Measurements from ENCODE around the gene SLC9A9.

SLC9A9 gene

GRCh38 chr3:143633816-143634215, 214.5 kb downstream of the SLC9A9 start:
- no peaks in the 10 kb centered on the region for H3K36me3 ChIP-seq (replicated peaks; ENCODE audit: insufficient read depth, low read length)
- no peaks in the 10 kb centered on the region for H3F3A ChIP-seq (ENCODE audit: insufficient read depth, low read length)
- no peak overlapping the region for H3K9ac ChIP-seq (ENCODE audit: low read length)
- no peaks in the 10 kb centered on the region for H3K4me1 ChIP-seq (ENCODE audit: low read length)
- DNase-seq: no peak
- TF ChIP-seq EZH2phosphoT487 (IDR thresholded peaks at IDR 0.05; ENCODE audit: low read length) (no peak), CTCF (IDR thresholded peaks at IDR 0.05; ENCODE audit: low read length) (no peak), EZH2 (optimal IDR thresholded peaks at IDR 0.05; ENCODE audit: low read depth, low read length) (no peak)
- no peaks in the 10 kb centered on the region for H4K20me1 ChIP-seq (ENCODE audit: insufficient read depth, low read length)
- H3K9me2 ChIP-seq (replicated peaks; ENCODE audit: insufficient read depth, low read length): no peaks in the 10 kb centered on the region
- no peak overlapping the region for H3K27ac ChIP-seq (ENCODE audit: low read length)
- no peaks in the 10 kb centered on the region for H3K9me3 ChIP-seq (replicated peaks; ENCODE audit: insufficient read depth, low read length)
- no peaks in the 10 kb centered on the region for H3K27me3 ChIP-seq (replicated peaks; ENCODE audit: insufficient read depth, low read length)
- H3K4me3 ChIP-seq (ENCODE audit: low read length): no peak overlapping the region
- H2AFZ ChIP-seq (ENCODE audit: low read length): no peak overlapping the region
- no peak overlapping the region for H3K4me2 ChIP-seq (ENCODE audit: low read depth, low read length)
- no peaks in the 10 kb centered on the region for H3K79me2 ChIP-seq (ENCODE audit: low read length)

- DNase-seq: no peak
- no peaks in the 10 kb centered on the region for H3K9me3 ChIP-seq (replicated peaks; ENCODE audit: insufficient read depth, low read length)
- H3K9ac ChIP-seq (ENCODE audit: low read length): no peak overlapping the region
- no peak overlapping the region for H3K27ac ChIP-seq (ENCODE audit: low read length)
- H3K9me2 ChIP-seq (replicated peaks; ENCODE audit: insufficient read depth, low read length): no peaks in the 10 kb centered on the region
- H4K20me1 ChIP-seq (ENCODE audit: insufficient read depth, low read length): no peaks in the 10 kb centered on the region
- H3K4me1 ChIP-seq (ENCODE audit: low read length): no peaks in the 10 kb centered on the region
- no peak overlapping the region for H2AFZ ChIP-seq (ENCODE audit: low read length)
- H3K79me2 ChIP-seq (ENCODE audit: low read length): no peaks in the 10 kb centered on the region
- no peaks in the 10 kb centered on the region for H3K27me3 ChIP-seq (replicated peaks; ENCODE audit: insufficient read depth, low read length)
- H3K4me2 ChIP-seq (ENCODE audit: low read depth, low read length): no peak overlapping the region
- no peak for TF ChIP-seq EZH2phosphoT487 (IDR thresholded peaks at IDR 0.05; ENCODE audit: low read length)
- H3K36me3 ChIP-seq (replicated peaks; ENCODE audit: insufficient read depth, low read length): no peaks in the 10 kb centered on the region
- no peaks in the 10 kb centered on the region for H3F3A ChIP-seq (ENCODE audit: insufficient read depth, low read length)
- no peak overlapping the region for H3K4me3 ChIP-seq (ENCODE audit: low read length)
These were observed 218.5 kb downstream of the SLC9A9 start for GRCh38 chr3:143629726-143630125.

GRCh38 chr3:143628971-143629370, 219.3 kb downstream of the SLC9A9 start:
- no peak for TF ChIP-seq CTCF (IDR thresholded peaks at IDR 0.05; ENCODE audit: low read length)
- no peak for TF ChIP-seq EZH2 (optimal IDR thresholded peaks at IDR 0.05; ENCODE audit: low read depth, low read length)
- no peak for TF ChIP-seq EZH2phosphoT487 (IDR thresholded peaks at IDR 0.05; ENCODE audit: low read length)

GRCh38 chr3:143627336-143627735, 220.9 kb downstream of the SLC9A9 start:
- no peak for TF ChIP-seq EZH2 (optimal IDR thresholded peaks at IDR 0.05; ENCODE audit: low read depth, low read length)
- TF ChIP-seq CTCF (IDR thresholded peaks at IDR 0.05; ENCODE audit: low read length): no peak
- no peak for TF ChIP-seq EZH2phosphoT487 (IDR thresholded peaks at IDR 0.05; ENCODE audit: low read length)
- Histone ChIP-seq H3K4me3 (ENCODE audit: low read length) (no peak overlapping the region), H3K27ac (ENCODE audit: low read length) (no peak overlapping the region), H3K27me3 (replicated peaks; ENCODE audit: insufficient read depth, low read length) (no peaks in the 10 kb centered on the region), H3K9me3 (replicated peaks; ENCODE audit: insufficient read depth, low read length) (no peaks in the 10 kb centered on the region), H3K4me2 (ENCODE audit: low read depth, low read length) (no peak overlapping the region), H3K36me3 (replicated peaks; ENCODE audit: insufficient read depth, low read length) (no peaks in the 10 kb centered on the region), H3F3A (ENCODE audit: insufficient read depth, low read length) (no peaks in the 10 kb centered on the region), H3K79me2 (ENCODE audit: low read length) (no peaks in the 10 kb centered on the region), H2AFZ (ENCODE audit: low read length) (no peak overlapping the region), H3K4me1 (ENCODE audit: low read length) (no peaks in the 10 kb centered on the region), H3K9ac (ENCODE audit: low read length) (no peak overlapping the region), H3K9me2 (replicated peaks; ENCODE audit: insufficient read depth, low read length) (no peaks in the 10 kb centered on the region), H4K20me1 (ENCODE audit: insufficient read depth, low read length) (no peaks in the 10 kb centered on the region)
- DNase-seq: no peak

More at GRCh38 chr3:143628971-143629370, 219.3 kb downstream of the SLC9A9 start:
- H3K9me3 ChIP-seq (replicated peaks; ENCODE audit: insufficient read depth, low read length): no peaks in the 10 kb centered on the region
- H3K36me3 ChIP-seq (replicated peaks; ENCODE audit: insufficient read depth, low read length): no peaks in the 10 kb centered on the region
- no peaks in the 10 kb centered on the region for H3K27me3 ChIP-seq (replicated peaks; ENCODE audit: insufficient read depth, low read length)
- H2AFZ ChIP-seq (ENCODE audit: low read length): no peak overlapping the region
- H3K27ac ChIP-seq (ENCODE audit: low read length): no peak overlapping the region
- H3K4me1 ChIP-seq (ENCODE audit: low read length): no peaks in the 10 kb centered on the region
- no peak overlapping the region for H3K4me2 ChIP-seq (ENCODE audit: low read depth, low read length)
- DNase-seq: no peak
- no peaks in the 10 kb centered on the region for H3F3A ChIP-seq (ENCODE audit: insufficient read depth, low read length)
- no peaks in the 10 kb centered on the region for H4K20me1 ChIP-seq (ENCODE audit: insufficient read depth, low read length)
- H3K79me2 ChIP-seq (ENCODE audit: low read length): no peaks in the 10 kb centered on the region
- H3K4me3 ChIP-seq (ENCODE audit: low read length): no peak overlapping the region
- no peak overlapping the region for H3K9ac ChIP-seq (ENCODE audit: low read length)
- no peaks in the 10 kb centered on the region for H3K9me2 ChIP-seq (replicated peaks; ENCODE audit: insufficient read depth, low read length)
